SK-N-SH (cell line): Measurements from ENCODE around the gene NEK5. TPM values are rescaled to one million over a fixed set of nuclear protein-coding genes. Genes with fewer than 3 reads are reported as not detected.

ENCODE experiments used
- CTCF ChIA-PET: fragments of 300-600, 350-600 bp; formaldehyde crosslinking; extraction: SDS; loops from one replicate; lab custom pipeline; 2021; lab: Yijun Ruan, JAX
- POLR2A ChIA-PET: fragments of 350-600 bp; sonication (Branson Sonifier 250); formaldehyde crosslinking; extraction: SDS; loops from one replicate; lab custom pipeline; 2020; ENCODE audit warnings: antibody characterized with exemption, inconsistent platforms; lab: Yijun Ruan, JAX
- DNase-seq: peaks from one replicate; pipeline ENCODE4 v3.0.0; 2012
- H2AFZ ChIP-seq: fragments of 200-600 bp; sonication (generic); 2 replicates; pipeline ENCODE4 v1.8.1; 2016; ENCODE audit warnings: antibody characterized with exemption, mild to moderate bottlenecking, low read depth
- H3F3A ChIP-seq: fragments of 200-600 bp; sonication (generic); replicated peaks from 2 replicates; pipeline ENCODE3; 2016; ENCODE audit warnings: antibody characterized with exemption, mild to moderate bottlenecking; ENCODE audit not compliant: insufficient read depth
- H3K27ac ChIP-seq, 2 experiments: fragments of 200-500 bp in 1 of 2; fragments of 200-600 bp in 1 of 2; sonication (Bioruptor generic) in 1 of 2; sonication (generic), shearing (Covaris generic) in 1 of 2; 2 replicates each; pipeline versions ENCODE4 v1.5.1 to v1.6.1; 2014 to 2016; ENCODE audit warnings: low read depth in 2 of 2, inconsistent platforms in 1 of 2, low read length in 1 of 2, mild to moderate bottlenecking in 1 of 2, mixed read lengths in 1 of 2
- H3K27me3 ChIP-seq: fragments of 200-600 bp; sonication (generic), shearing (Covaris generic); 2 replicates; pipeline ENCODE4 v1.6.1; 2016; ENCODE audit warnings: mixed run types; ENCODE audit not compliant: insufficient read depth
- H3K36me3 ChIP-seq, 2 experiments: fragments of 200-500 bp in 1 of 2; fragments of 200-600 bp in 1 of 2; sonication (Bioruptor generic) in 1 of 2; sonication (generic) in 1 of 2; replicated peaks in 1 of 2; 2 replicates each; pipeline versions ENCODE3 to v1.5.1; 2014 to 2016; ENCODE audit warnings: low read length in 1 of 2, mild to moderate bottlenecking in 1 of 2; ENCODE audit not compliant: insufficient read depth in 2 of 2, control insufficient read depth in 1 of 2
- H3K4me1 ChIP-seq, 2 experiments: fragments of 200-500 bp in 1 of 2; fragments of 200-600 bp in 1 of 2; sonication (Bioruptor generic) in 1 of 2; sonication (generic), shearing (Covaris generic) in 1 of 2; 2 replicates each; pipeline versions ENCODE4 v1.5.1 to v1.6.1; 2014 to 2016; ENCODE audit warnings: low read depth in 1 of 2, low read length in 1 of 2, mixed run types in 1 of 2; ENCODE audit not compliant: insufficient read depth in 2 of 2, control insufficient read depth in 1 of 2
- H3K4me2 ChIP-seq: fragments of 200-600 bp; sonication (generic), shearing (Covaris generic); 2 replicates; pipeline ENCODE4 v1.6.1; 2017; ENCODE audit warnings: mixed run types
- H3K4me3 ChIP-seq, 2 experiments: fragments of 200-500 bp in 1 of 2; fragments of 200-600 bp in 1 of 2; sonication (Bioruptor generic) in 1 of 2; sonication (generic), shearing (Covaris generic) in 1 of 2; 2 replicates each; pipeline versions ENCODE4 v1.5.1 to v1.8.1; 2014 to 2016; ENCODE audit warnings: low read depth in 2 of 2, inconsistent platforms in 1 of 2, low read length in 1 of 2, mild to moderate bottlenecking in 1 of 2, mixed read lengths in 1 of 2, moderate library complexity in 1 of 2
- H3K79me2 ChIP-seq: fragments of 200-600 bp; sonication (generic); 2 replicates; pipeline ENCODE4 v1.8.1; 2017; ENCODE audit warnings: mild to moderate bottlenecking; ENCODE audit not compliant: insufficient read depth
- H3K9ac ChIP-seq: fragments of 200-600 bp; sonication (generic); 2 replicates; pipeline ENCODE4 v1.6.1; 2017; ENCODE audit warnings: mixed run types
- H3K9me2 ChIP-seq: fragments of 200-600 bp; sonication (generic); 2 replicates; pipeline ENCODE4 v1.6.1; 2017; ENCODE audit warnings: mixed run types
- H3K9me3 ChIP-seq: fragments of 200-600 bp; sonication (generic); 2 replicates; pipeline ENCODE4 v1.6.1; 2017; ENCODE audit warnings: mixed run types, mild to moderate bottlenecking, moderate library complexity
- H4K20me1 ChIP-seq: fragments of 200-600 bp; sonication (generic); 2 replicates; pipeline ENCODE4 v1.6.1; 2017; ENCODE audit warnings: mild to moderate bottlenecking, mixed run types; ENCODE audit not compliant: insufficient read depth
- CHD2 ChIP-seq: fragments of 150-350 bp; IDR thresholded peaks from 2 replicates; pipeline ENCODE4 v1.6.1; 2018; ENCODE audit warnings: low read length; ENCODE audit not compliant: partially characterized antibody
- ELF1 ChIP-seq: IDR thresholded peaks from 2 replicates; pipeline ENCODE4 v1.4.0; 2012
- EP300 ChIP-seq, 2 experiments: IDR thresholded peaks; 2 replicates each; pipeline versions ENCODE4 v1.4.0 to v1.6.1; 2012; ENCODE audit warnings: borderline replicate concordance in 1 of 2, low read depth in 1 of 2, low read length in 1 of 2
- MEF2A ChIP-seq: IDR thresholded peaks from 2 replicates; pipeline ENCODE4 v1.4.0; 2012; ENCODE audit warnings: low read depth, borderline replicate concordance
- NFIC ChIP-seq: IDR thresholded peaks from 2 replicates; pipeline ENCODE4 v1.4.0; 2012; ENCODE audit warnings: borderline replicate concordance
- POLR2AphosphoS5 ChIP-seq: IDR thresholded peaks from 2 replicates; pipeline ENCODE4 v1.6.1; 2012; ENCODE audit warnings: low read depth, low read length
- WGBS: methylation state at CpG from one replicate; pipeline ENCODE4 v1.1.6; 2017; ENCODE audit warnings: low lambda C conversion rate; 5-methylcytosine and 5-hydroxymethylcytosine counted together
- polyA plus RNA-seq, 3 experiments: library from polyadenylated mRNA; depleted of rRNA; stranded (reverse); fragments of >200 nt; gene quantifications; 2 replicates each; pipeline ENCODE4 v1.2.3, GENCODE V29; 2012
- TF ChIP-seq, protein P1 (sequence below): fragments of 150-350 bp; IDR thresholded peaks from 2 replicates; pipeline ENCODE4 v1.6.1; 2016; ENCODE audit warnings: mild to moderate bottlenecking, low read depth, low read length
- TF ChIP-seq, protein P2 (sequence below): IDR thresholded peaks from 2 replicates; pipeline ENCODE4 v1.6.1; 2012; ENCODE audit warnings: mild to moderate bottlenecking, low read depth, low read length, moderate library complexity
- TF ChIP-seq, protein P3 (sequence below): IDR thresholded peaks from 2 replicates; pipeline ENCODE4 v1.4.0; 2012; ENCODE audit warnings: low read depth

Gene NEK5
- polyA plus RNA-seq, 1 of the 3 experiments (the other 2 are of a cell fraction) = 0.07 TPM

DNA sequence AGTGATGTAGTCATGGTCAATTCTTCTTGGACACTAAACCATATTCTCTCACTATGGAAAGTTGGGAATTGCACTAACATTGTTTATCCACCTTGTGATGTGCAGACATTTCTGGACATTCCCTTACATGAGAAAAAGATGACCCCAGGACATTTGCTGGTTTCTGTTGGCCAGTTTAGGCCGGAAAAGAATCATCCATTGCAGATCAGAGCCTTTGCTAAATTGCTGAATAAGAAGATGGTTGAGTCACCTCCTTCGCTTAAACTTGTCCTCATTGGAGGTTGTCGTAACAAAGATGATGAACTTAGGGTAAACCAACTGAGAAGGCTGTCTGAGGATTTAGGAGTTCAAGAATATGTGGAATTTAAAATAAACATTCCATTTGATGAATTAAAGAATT is 104.4 kb downstream of the NEK5 start, which contains the start of gene UTP14C:
Gene UTP14C, plus strand, starts transcription at position 211 of the 400 bp plus-strand sequence. CDS start 4,114 bp downstream, outside the sequence.
- no peak within 1 kb of the TSS for H2AFZ ChIP-seq
- H3F3A ChIP-seq = no peaks in the 10 kb centered on the region
- DNase-seq = no peak
- CTCF ChIA-PET = interaction anchor here (0.7 kb wide), 1 partner anchor 31 kb away, joined by 3 read pairs; no protein-coding TSS in a partner anchor
- TF ChIP-seq MEF2A (no peak), NFIC (no peak)
- TF ChIP-seq, protein P1, sequence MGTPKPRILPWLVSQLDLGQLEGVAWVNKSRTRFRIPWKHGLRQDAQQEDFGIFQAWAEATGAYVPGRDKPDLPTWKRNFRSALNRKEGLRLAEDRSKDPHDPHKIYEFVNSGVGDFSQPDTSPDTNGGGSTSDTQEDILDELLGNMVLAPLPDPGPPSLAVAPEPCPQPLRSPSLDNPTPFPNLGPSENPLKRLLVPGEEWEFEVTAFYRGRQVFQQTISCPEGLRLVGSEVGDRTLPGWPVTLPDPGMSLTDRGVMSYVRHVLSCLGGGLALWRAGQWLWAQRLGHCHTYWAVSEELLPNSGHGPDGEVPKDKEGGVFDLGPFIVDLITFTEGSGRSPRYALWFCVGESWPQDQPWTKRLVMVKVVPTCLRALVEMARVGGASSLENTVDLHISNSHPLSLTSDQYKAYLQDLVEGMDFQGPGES = no peak
- TF ChIP-seq, all 33 proteins: peak for 0
- no peaks in the 10 kb centered on the region for H3K27me3 ChIP-seq
- POLR2A ChIA-PET = no interaction called here
- no peaks in the 10 kb centered on the region for H3K4me1 ChIP-seq
- H3K9ac ChIP-seq = no peak within 1 kb of the TSS
- no peaks in the 10 kb centered on the region for H3K9me3 ChIP-seq
- H3K9me2 ChIP-seq = no peaks in the 10 kb centered on the region
- H4K20me1 ChIP-seq = no peaks in the 10 kb centered on the region
- peaks cover 24% of the 10 kb centered on the region for H3K79me2 ChIP-seq
- H3K4me2 ChIP-seq = no peak within 1 kb of the TSS
- H3K27ac ChIP-seq = no peak within 1 kb of the TSS
- WGBS = 96% methylated on average over 3 of the region's 3 CpGs
- no peak within 1 kb of the TSS for H3K4me3 ChIP-seq
- H3K36me3 ChIP-seq = peaks cover 60 to 79% of the 10 kb centered on the region in 2 experiments

DNA sequence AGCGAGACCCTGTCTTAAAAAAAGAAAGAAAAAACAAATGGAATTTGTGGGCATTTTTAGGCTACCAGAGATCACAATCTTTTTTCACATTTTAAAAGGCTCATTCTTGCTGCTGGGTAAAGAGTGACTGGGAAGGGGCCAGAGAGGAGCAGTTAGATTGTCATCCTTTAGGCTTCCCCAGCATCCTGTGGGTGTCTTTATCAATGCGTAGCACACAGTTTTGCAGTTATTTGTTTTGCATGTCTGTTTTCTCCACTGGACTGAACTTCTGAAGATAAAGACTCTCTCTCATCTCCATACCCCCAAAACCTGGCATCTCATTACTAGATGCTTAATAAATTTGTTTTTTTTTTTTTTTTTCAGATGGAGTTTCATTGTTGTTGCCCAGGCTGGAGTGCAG is 106.5 kb downstream of the NEK5 start:
- Histone ChIP-seq H4K20me1 (no peaks in the 10 kb centered on the region), H3K9me2 (no peaks in the 10 kb centered on the region), H2AFZ (no peak overlapping the region), H3K79me2 (peaks cover 38% of the 10 kb centered on the region), H3K27ac (no peak overlapping the region), H3F3A (no peaks in the 10 kb centered on the region), H3K36me3 (peaks cover 56 to 66% of the 10 kb centered on the region in 2 experiments), H3K4me2 (no peak overlapping the region), H3K4me3 (no peak overlapping the region), H3K4me1 (no peaks in the 10 kb centered on the region), H3K9me3 (no peaks in the 10 kb centered on the region), H3K27me3 (no peaks in the 10 kb centered on the region), H3K9ac (no peak overlapping the region)
- CTCF ChIA-PET = interaction anchor here (1.2 kb wide), 1 partner anchor 15 kb away, joined by 3 read pairs; no protein-coding TSS in a partner anchor
- POLR2A ChIA-PET = no interaction called here
- TF ChIP-seq, protein P2, sequence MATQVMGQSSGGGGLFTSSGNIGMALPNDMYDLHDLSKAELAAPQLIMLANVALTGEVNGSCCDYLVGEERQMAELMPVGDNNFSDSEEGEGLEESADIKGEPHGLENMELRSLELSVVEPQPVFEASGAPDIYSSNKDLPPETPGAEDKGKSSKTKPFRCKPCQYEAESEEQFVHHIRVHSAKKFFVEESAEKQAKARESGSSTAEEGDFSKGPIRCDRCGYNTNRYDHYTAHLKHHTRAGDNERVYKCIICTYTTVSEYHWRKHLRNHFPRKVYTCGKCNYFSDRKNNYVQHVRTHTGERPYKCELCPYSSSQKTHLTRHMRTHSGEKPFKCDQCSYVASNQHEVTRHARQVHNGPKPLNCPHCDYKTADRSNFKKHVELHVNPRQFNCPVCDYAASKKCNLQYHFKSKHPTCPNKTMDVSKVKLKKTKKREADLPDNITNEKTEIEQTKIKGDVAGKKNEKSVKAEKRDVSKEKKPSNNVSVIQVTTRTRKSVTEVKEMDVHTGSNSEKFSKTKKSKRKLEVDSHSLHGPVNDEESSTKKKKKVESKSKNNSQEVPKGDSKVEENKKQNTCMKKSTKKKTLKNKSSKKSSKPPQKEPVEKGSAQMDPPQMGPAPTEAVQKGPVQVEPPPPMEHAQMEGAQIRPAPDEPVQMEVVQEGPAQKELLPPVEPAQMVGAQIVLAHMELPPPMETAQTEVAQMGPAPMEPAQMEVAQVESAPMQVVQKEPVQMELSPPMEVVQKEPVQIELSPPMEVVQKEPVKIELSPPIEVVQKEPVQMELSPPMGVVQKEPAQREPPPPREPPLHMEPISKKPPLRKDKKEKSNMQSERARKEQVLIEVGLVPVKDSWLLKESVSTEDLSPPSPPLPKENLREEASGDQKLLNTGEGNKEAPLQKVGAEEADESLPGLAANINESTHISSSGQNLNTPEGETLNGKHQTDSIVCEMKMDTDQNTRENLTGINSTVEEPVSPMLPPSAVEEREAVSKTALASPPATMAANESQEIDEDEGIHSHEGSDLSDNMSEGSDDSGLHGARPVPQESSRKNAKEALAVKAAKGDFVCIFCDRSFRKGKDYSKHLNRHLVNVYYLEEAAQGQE = no peak
- TF ChIP-seq, protein P1 = no peak
- TF ChIP-seq POLR2AphosphoS5 = no peak
- TF ChIP-seq, protein P3, sequence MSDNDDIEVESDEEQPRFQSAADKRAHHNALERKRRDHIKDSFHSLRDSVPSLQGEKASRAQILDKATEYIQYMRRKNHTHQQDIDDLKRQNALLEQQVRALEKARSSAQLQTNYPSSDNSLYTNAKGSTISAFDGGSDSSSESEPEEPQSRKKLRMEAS = no peak
- TF ChIP-seq CHD2 = no peak
- no peak for TF ChIP-seq ELF1
- TF ChIP-seq EP300 (IDR thresholded peaks at IDR 0.05; ENCODE audit: borderline replicate concordance in 1 of 2, low read depth in 1 of 2, low read length in 1 of 2) = no peak
- 100% methylated on average over 2 of the region's 2 CpGs for WGBS
- no peak for DNase-seq
